Measurements from ENCODE around the gene PAFAH2.
A peak's percentile ranks its signal among the peaks of the same experiment; 100 is the strongest.

PAFAH2 gene

DNA sequence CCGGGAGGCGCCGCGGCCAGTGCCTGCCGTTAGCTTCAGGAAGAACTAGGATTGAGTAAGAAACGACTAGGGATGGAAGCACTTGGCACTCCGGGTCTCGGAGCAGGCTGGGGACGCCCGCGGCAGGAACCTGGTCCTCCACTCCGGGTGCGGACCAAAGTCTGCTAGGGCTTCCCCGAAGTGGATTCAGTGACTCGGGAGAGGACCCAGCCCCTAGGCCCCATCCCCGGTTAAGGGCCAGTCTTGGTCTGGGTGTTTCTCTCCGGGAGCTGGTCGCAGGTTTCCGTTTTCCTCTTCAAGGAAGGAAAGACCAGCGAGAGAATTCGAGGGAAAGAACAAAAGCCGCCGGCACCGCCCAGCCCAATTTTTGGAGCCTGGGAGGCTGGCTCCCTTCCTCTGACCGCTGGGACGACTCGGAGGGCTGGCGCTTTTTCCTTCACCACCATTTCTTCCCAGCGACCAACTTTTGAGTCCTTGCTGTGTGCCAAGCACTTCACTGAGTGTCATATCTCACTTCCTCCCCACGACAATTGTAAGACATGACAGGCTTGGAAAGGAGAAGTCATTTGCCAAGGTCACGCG lies 74.8 kb downstream of the PAFAH2 start:
- peak; percentile 52 for DNase-seq (ENCODE audit: low read depth)
- H3K27me3 ChIP-seq (replicated peaks; ENCODE audit: control insufficient read depth, insufficient read depth, low read length): peaks cover 13% of the 10 kb centered on the region
- H3K4me3 ChIP-seq (ENCODE audit: low read length): peak overlapping the region; percentile 82
- no peaks in the 10 kb centered on the region for H3K9me3 ChIP-seq (ENCODE audit: control insufficient read depth, low read length)
- peak overlapping the region; percentile 70 for H3K9ac ChIP-seq (ENCODE audit: low read length)
- no peaks in the 10 kb centered on the region for H3K36me3 ChIP-seq (ENCODE audit: control insufficient read depth, insufficient read depth, low read length, severe bottlenecking)
- peaks cover 6% of the 10 kb centered on the region for H3K4me1 ChIP-seq (ENCODE audit: control insufficient read depth, insufficient read depth, low read length)

DNA sequence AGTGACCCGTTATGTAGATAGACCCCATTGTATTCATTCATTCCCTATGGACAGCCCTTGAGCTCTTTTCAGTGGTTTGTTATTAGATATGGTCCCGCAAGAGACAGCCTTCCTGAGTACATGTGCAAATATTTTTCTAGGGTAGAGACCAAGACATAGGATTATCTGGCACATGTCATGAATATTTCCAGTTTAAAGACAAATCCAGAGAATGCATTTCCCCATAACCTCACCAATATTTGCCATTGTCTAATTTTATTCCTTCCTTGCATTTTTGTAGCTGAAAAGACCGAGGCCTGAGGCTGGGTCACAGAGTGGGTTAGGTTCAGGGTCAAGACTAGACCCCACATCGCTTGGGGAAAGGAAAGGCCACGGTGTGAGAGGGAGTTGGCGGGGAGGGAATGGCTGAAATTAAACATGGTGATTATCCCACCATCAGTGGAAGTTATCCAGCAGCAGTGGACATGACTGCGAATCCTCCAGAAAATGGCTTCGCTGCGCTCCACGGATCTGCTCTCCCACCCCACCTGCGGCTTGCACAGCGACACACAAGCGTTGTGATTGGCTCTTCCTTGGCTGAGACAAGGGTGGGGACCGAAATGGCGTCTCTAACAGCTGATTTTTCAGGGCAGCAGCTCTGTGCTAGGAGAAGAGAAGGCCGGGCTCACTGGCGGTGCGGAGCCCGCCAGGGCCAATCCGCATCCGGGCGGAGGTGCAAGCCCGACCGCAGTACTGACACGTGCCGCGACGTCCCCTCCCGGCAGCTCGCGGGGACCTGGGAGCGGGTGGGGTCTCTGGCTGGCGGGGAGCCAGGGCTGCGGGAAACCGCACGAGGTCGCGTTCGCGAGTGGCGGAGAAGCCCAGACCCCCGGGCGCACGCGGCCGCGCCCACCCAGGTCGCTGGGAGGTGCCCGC lies 75.5 kb downstream of the PAFAH2 start:
- peaks cover 9% of the 10 kb centered on the region for H3K27me3 ChIP-seq (replicated peaks; ENCODE audit: control insufficient read depth, insufficient read depth, low read length)
- no peak for DNase-seq (ENCODE audit: low read depth)

DNA sequence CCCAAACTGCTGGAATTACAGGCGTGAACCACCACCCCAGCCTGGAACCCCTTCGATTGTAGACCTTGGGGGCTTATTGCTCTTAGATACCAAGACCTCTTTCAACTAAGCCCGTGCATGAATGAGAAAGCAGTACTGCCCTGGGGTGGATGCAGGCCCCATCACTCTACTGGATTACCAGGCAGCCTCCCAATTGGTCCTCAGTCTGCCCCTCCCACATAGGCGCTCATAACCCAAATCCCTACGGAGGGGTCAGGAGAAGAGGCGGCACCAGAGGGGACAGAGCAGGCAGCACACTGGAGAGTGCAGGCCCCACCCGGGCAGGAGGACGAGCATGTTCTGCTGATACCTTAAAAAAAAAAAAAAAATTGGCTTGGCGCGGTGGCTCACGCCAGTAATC lies 79.2 kb downstream of the PAFAH2 start:
- DNase-seq (ENCODE audit: low read depth): no peak
- H3K4me3 ChIP-seq (ENCODE audit: low read length): no peak overlapping the region
- no peak overlapping the region for H3K9ac ChIP-seq (ENCODE audit: low read length)
- no peaks in the 10 kb centered on the region for H3K36me3 ChIP-seq (ENCODE audit: control insufficient read depth, insufficient read depth, low read length, severe bottlenecking)
- peaks cover 12% of the 10 kb centered on the region for H3K4me1 ChIP-seq (ENCODE audit: control insufficient read depth, insufficient read depth, low read length)
- H3K9me3 ChIP-seq (ENCODE audit: control insufficient read depth, low read length): no peaks in the 10 kb centered on the region
- H3K27me3 ChIP-seq (replicated peaks; ENCODE audit: control insufficient read depth, insufficient read depth, low read length): peaks cover 3% of the 10 kb centered on the region

More for the DNA sequence above, 75.5 kb downstream of the PAFAH2 start:
- Histone ChIP-seq H3K4me3 (ENCODE audit: low read length) (peak overlapping the region; percentile 82), H3K4me1 (ENCODE audit: control insufficient read depth, insufficient read depth, low read length) (peaks cover 12% of the 10 kb centered on the region), H3K9ac (ENCODE audit: low read length) (peak overlapping the region; percentile 70), H3K36me3 (ENCODE audit: control insufficient read depth, insufficient read depth, low read length, severe bottlenecking) (no peaks in the 10 kb centered on the region), H3K9me3 (ENCODE audit: control insufficient read depth, low read length) (no peaks in the 10 kb centered on the region)

GRCh38 chr1:25917996-25918395 lies 79.9 kb downstream of the PAFAH2 start:
- no peaks in the 10 kb centered on the region for H3K27me3 ChIP-seq (replicated peaks; ENCODE audit: control insufficient read depth, insufficient read depth, low read length)
- peak overlapping the region; percentile 9 for H3K9ac ChIP-seq (ENCODE audit: low read length)
- no peak for DNase-seq (ENCODE audit: low read depth)
- peaks cover 12% of the 10 kb centered on the region for H3K4me1 ChIP-seq (ENCODE audit: control insufficient read depth, insufficient read depth, low read length)
- no peaks in the 10 kb centered on the region for H3K36me3 ChIP-seq (ENCODE audit: control insufficient read depth, insufficient read depth, low read length, severe bottlenecking)
- H3K4me3 ChIP-seq (ENCODE audit: low read length): peak overlapping the region; percentile 44
- no peaks in the 10 kb centered on the region for H3K9me3 ChIP-seq (ENCODE audit: control insufficient read depth, low read length)

GRCh38 chr1:25916460-25916859 lies 81.4 kb downstream of the PAFAH2 start:
- Histone ChIP-seq H3K4me1 (ENCODE audit: control insufficient read depth, insufficient read depth, low read length) (peaks cover 20% of the 10 kb centered on the region), H3K9ac (ENCODE audit: low read length) (no peak overlapping the region), H3K27me3 (replicated peaks; ENCODE audit: control insufficient read depth, insufficient read depth, low read length) (no peaks in the 10 kb centered on the region), H3K4me3 (ENCODE audit: low read length) (no peak overlapping the region), H3K36me3 (ENCODE audit: control insufficient read depth, insufficient read depth, low read length, severe bottlenecking) (no peaks in the 10 kb centered on the region), H3K9me3 (ENCODE audit: control insufficient read depth, low read length) (no peaks in the 10 kb centered on the region)
- DNase-seq (ENCODE audit: low read depth): no peak

GRCh38 chr1:25914074-25914995 lies 83.5 kb downstream of the PAFAH2 start:
- Histone ChIP-seq H3K36me3 (ENCODE audit: control insufficient read depth, insufficient read depth, low read length, severe bottlenecking) (no peaks in the 10 kb centered on the region), H3K9ac (ENCODE audit: low read length) (no peak overlapping the region), H3K4me1 (ENCODE audit: control insufficient read depth, insufficient read depth, low read length) (peaks cover 20% of the 10 kb centered on the region), H3K27me3 (replicated peaks; ENCODE audit: control insufficient read depth, insufficient read depth, low read length) (no peaks in the 10 kb centered on the region), H3K9me3 (ENCODE audit: control insufficient read depth, low read length) (no peaks in the 10 kb centered on the region), H3K4me3 (ENCODE audit: low read length) (no peak overlapping the region)
- peak; percentile 43 for DNase-seq (ENCODE audit: low read depth)

DNA sequence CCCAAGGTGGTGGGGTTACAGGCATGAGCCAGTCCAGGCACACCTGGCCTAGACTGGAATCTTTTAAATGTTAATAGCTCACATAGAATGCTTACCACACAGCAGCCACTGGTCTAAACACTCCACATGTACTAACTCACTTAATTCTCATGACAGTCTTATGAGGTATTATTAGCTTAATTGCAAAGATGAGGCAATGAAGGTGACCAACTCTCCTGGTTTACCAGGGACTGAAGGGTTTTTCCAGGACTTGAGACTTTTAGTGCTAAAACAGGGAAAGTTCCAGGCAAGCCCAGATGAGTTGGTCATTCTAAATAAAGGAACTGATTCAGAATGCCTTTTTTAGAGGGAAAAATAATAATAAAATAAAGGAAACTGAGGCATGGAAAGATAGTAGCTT lies 84.7 kb downstream of the PAFAH2 start:
- H3K36me3 ChIP-seq (ENCODE audit: control insufficient read depth, insufficient read depth, low read length, severe bottlenecking): no peaks in the 10 kb centered on the region
- no peaks in the 10 kb centered on the region for H3K27me3 ChIP-seq (replicated peaks; ENCODE audit: control insufficient read depth, insufficient read depth, low read length)
- peaks cover 16% of the 10 kb centered on the region for H3K4me1 ChIP-seq (ENCODE audit: control insufficient read depth, insufficient read depth, low read length)
- no peak for DNase-seq (ENCODE audit: low read depth)
- no peak overlapping the region for H3K4me3 ChIP-seq (ENCODE audit: low read length)
- no peaks in the 10 kb centered on the region for H3K9me3 ChIP-seq (ENCODE audit: control insufficient read depth, low read length)
- H3K9ac ChIP-seq (ENCODE audit: low read length): no peak overlapping the region

- Histone ChIP-seq H3K9me3 (ENCODE audit: control insufficient read depth, low read length) (no peaks in the 10 kb centered on the region), H3K4me3 (ENCODE audit: low read length) (no peak overlapping the region), H3K36me3 (ENCODE audit: control insufficient read depth, insufficient read depth, low read length, severe bottlenecking) (no peaks in the 10 kb centered on the region), H3K9ac (ENCODE audit: low read length) (no peak overlapping the region), H3K27me3 (replicated peaks; ENCODE audit: control insufficient read depth, insufficient read depth, low read length) (no peaks in the 10 kb centered on the region), H3K4me1 (ENCODE audit: control insufficient read depth, insufficient read depth, low read length) (peaks cover 8% of the 10 kb centered on the region)
- DNase-seq (ENCODE audit: low read depth): peak; percentile 62
Measured at GRCh38 chr1:25912076-25912831, 85.6 kb downstream of the PAFAH2 start.

DNA sequence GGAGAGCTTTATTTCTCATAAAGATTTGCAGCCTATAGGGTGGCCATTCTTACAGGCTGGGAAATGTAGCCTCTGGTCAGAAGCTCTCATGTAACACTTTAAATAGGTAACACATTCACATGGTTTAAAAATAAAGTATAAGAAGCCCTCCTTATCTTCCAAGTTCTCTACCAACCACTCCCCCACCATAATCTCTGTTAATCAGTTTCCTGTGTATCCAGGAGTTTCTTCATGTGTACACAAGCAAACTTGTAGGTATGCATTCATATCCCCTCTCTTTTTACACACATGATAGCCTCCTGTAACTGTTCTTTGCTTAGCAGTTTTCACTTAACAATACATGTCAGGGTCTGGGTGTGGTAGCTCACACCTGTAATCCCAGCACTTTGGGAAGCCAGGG lies 86.7 kb downstream of the PAFAH2 start:
- Histone ChIP-seq H3K9ac (ENCODE audit: low read length) (no peak overlapping the region), H3K4me1 (ENCODE audit: control insufficient read depth, insufficient read depth, low read length) (peaks cover 16% of the 10 kb centered on the region), H3K36me3 (ENCODE audit: control insufficient read depth, insufficient read depth, low read length, severe bottlenecking) (no peaks in the 10 kb centered on the region), H3K9me3 (ENCODE audit: control insufficient read depth, low read length) (no peaks in the 10 kb centered on the region), H3K4me3 (ENCODE audit: low read length) (no peak overlapping the region), H3K27me3 (replicated peaks; ENCODE audit: control insufficient read depth, insufficient read depth, low read length) (no peaks in the 10 kb centered on the region)
- no peak for DNase-seq (ENCODE audit: low read depth)
